ENCODE data around the gene ZDHHC8.
A peak's percentile ranks its signal among the peaks of the same experiment; 100 is the strongest.

The ZDHHC8 gene

GRCh38 chr22:20102203-20102780 lies 29.3 kb upstream of the ZDHHC8 start:
- Histone ChIP-seq H3K9me3 (ENCODE audit: severe bottlenecking) (no peaks in the 10 kb centered on the region), H3K4me3 (ENCODE audit: low read depth, low read length) (no peak overlapping the region), H3K27ac (no peak overlapping the region; the same call in 1 of the 2 replicates), H3K36me3 (peaks cover 89% of the 10 kb centered on the region), H3K27me3 (ENCODE audit: insufficient read depth, low read depth, severe bottlenecking) (no peaks in the 10 kb centered on the region)
- peak; percentile 59 for TF ChIP-seq CTCF (IDR thresholded peaks at IDR 0.05; ENCODE audit: low read depth, low read length)
- DNase-seq: no peak

DNA sequence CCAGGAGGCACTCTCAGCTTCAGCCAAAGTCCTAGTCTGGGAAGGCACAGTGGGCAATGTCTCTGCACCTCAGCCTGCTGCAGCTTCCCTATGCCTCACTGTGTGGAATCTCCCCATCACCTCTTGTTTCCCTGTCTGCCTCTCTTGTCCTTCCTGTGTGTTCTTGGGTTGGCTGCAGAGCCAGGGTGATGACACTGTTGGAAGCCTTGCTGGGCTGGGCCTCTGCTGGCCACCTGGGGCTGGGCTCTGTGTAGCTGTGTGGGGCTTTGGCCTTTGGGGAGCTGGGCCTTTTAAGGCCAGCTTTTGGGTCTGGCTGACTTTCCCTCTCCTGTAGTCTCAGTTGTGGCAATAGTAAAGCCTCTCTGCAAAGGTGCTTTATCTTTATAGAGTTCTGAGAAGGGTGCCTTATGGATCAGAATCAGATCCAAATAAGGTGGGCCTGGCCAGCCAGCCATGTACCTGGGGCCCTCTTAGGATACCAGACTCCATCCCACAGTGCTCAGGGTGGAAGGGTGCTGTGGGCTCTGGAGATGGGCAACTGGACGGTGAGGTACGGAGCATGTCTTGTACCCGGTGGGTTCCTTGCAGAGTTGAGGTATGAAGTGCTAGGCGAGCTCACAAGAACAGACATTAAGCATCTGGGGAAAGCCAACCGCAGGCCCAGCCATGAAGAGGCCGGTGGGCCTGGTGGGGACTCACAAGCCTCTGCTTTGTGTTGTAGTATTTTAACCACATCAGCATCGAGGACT lies 26.0 kb upstream of the ZDHHC8 start:
- no peak overlapping the region for H3K4me3 ChIP-seq (ENCODE audit: low read depth, low read length)
- TF ChIP-seq CTCF (IDR thresholded peaks at IDR 0.05; ENCODE audit: low read depth, low read length): no peak
- no peaks in the 10 kb centered on the region for H3K9me3 ChIP-seq (ENCODE audit: severe bottlenecking)
- peaks cover 89% of the 10 kb centered on the region for H3K36me3 ChIP-seq
- H3K27ac ChIP-seq: peak overlapping the region; percentile 76
- no peaks in the 10 kb centered on the region for H3K27me3 ChIP-seq (ENCODE audit: insufficient read depth, low read depth, severe bottlenecking)
- DNase-seq: no peak

DNA sequence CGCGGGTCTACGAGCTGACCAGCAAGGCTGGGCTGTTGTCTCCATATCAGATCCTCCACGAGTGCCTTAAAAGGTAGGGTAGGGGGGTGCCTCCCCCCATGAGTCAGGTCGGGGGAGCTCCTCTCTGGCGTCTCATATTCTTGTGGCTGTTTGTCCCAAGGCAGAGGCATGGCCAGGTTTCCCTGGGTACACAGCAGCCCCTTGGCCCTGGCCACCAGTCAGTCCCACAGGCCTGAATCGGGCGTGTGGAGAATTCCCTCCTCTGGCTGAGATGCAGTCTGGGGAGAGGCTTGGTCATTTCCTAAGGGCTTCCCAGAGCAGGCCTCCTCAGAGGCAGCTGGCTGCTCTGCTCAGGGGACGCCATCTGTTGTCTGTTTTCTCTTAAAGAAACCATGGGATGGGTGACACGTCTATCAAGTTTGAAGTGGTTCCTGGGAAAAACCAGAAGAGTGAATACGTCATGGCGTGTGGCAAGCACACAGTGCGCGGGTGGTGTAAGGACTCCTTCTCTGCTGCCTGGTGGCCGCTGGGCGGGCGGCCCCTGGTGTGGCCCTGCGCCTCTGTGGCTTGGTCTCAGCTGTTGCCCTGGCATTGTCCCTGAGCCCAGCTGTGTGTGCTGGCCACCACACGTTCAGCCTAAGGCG lies 25.3 kb upstream of the ZDHHC8 start:
- no peak overlapping the region for H3K4me3 ChIP-seq (ENCODE audit: low read depth, low read length)
- H3K36me3 ChIP-seq: peaks cover 89% of the 10 kb centered on the region
- no peaks in the 10 kb centered on the region for H3K9me3 ChIP-seq (ENCODE audit: severe bottlenecking)
- DNase-seq: peak; percentile 55
- peak overlapping the region; percentile 76 for H3K27ac ChIP-seq
- no peaks in the 10 kb centered on the region for H3K27me3 ChIP-seq (ENCODE audit: insufficient read depth, low read depth, severe bottlenecking)
- TF ChIP-seq CTCF (IDR thresholded peaks at IDR 0.05; ENCODE audit: low read depth, low read length): no peak

- Histone ChIP-seq H3K27me3 (ENCODE audit: insufficient read depth, low read depth, severe bottlenecking) (no peaks in the 10 kb centered on the region), H3K27ac (peak overlapping the region; percentile 76), H3K9me3 (ENCODE audit: severe bottlenecking) (no peaks in the 10 kb centered on the region), H3K4me3 (ENCODE audit: low read depth, low read length) (no peak overlapping the region), H3K36me3 (peaks cover 89% of the 10 kb centered on the region)
- TF ChIP-seq CTCF (IDR thresholded peaks at IDR 0.05; ENCODE audit: low read depth, low read length): no peak
- DNase-seq: no peak
Measured at GRCh38 chr22:20106849-20107237, 24.8 kb upstream of the ZDHHC8 start.

DNA sequence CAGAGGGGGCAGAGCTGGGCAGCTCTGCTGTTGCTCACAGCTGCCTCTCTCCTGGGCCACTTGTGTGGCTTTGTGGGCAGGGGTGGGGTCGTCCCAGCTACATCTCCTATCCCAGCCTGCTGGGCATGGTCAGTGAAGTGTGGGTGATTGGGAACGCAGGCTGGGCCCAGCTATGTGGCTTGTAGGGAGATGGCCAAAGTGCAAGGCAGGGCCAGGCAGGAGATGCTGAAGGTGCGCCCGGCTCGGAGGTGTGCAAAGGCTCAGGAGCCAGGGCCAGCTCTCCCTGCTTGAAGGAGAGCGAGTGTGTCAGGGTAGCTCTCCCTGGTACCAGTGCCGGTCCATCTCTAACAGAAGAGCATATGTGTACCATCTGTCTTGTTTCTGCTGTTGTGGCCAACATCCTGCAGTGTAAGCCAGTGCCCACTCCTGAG lies 24.1 kb upstream of the ZDHHC8 start:
- no peak for DNase-seq
- H3K27ac ChIP-seq: peak overlapping the region; percentile 76
- peaks cover 89% of the 10 kb centered on the region for H3K36me3 ChIP-seq
- no peak overlapping the region for H3K4me3 ChIP-seq (ENCODE audit: low read depth, low read length)
- no peaks in the 10 kb centered on the region for H3K27me3 ChIP-seq (ENCODE audit: insufficient read depth, low read depth, severe bottlenecking)
- no peaks in the 10 kb centered on the region for H3K9me3 ChIP-seq (ENCODE audit: severe bottlenecking)
- no peak for TF ChIP-seq CTCF (IDR thresholded peaks at IDR 0.05; ENCODE audit: low read depth, low read length)
